GM21529 (cell line): ENCODE data around the gene RNMT.
"Not testable (repeated sequence)": the region's sequence is repeated elsewhere in the genome, so short reads cannot be mapped to it uniquely, and the experiment has no call there.

Experiments
- ATAC-seq: cut with Tn5 transposase; IDR thresholded peaks from one replicate; pipeline ENCODE4 v1.9.1; 2021; ENCODE audit not compliant: unreplicated experiment

The RNMT gene

DNA sequence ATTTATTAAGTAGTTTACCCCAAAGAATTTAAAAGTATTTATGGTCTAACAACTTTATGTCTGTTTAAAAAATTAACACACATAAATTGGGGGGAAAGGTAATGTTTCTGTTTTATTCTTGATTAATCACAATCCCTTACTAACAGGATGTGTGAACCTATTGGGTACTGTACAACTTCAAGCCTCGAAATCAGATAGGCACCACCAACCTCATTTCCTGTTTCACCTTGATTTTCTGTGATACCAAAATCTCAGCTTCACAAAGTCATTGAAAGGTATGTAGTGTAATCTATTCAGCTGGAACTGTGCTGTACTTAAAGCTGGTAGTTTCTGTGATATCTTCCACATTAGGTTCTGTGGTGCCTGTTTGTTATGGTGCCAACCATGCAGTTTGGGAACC is 4.0 kb downstream of the RNMT start:
- no peak for ATAC-seq

DNA sequence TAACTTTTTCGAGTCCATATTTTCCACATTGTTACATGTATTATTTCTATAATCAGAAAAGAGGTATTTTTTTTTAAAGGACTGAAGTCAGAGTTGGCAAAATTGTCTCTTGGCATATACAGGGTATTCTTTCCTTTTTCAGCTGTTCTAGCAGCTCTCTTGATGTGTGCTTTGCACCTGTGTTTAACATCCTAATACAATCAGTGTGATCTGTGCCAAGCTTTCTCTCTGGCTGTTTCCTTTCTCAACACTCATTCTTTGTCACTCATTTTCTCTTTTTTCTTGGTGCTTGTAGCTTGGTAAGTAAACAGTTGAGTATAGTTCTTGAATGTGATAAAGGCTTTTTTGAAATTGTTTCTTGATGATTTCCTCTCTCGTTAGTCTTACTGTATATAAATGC is 9.2 kb downstream of the RNMT start:
- ATAC-seq, result no peak

DNA sequence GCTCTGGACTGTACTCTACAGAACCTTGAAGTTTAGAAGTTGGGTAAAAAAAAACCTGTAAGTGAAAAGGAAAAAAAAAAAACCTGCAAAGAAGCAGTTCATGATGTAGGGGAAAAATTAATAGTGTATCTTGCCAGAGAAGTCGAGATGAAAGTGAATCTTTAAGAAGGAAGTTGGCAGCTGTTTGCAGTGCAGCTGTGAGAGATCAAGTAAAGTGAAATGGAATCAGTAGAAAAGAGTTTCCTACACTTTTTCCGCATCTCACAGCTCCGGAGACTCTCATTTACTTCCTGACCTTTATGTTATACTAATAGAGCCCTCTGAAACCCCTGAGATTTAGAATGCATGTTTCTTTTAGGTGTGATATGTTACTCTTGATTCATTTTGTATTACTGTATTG is 19.2 kb downstream of the RNMT start:
- no peak for ATAC-seq

DNA sequence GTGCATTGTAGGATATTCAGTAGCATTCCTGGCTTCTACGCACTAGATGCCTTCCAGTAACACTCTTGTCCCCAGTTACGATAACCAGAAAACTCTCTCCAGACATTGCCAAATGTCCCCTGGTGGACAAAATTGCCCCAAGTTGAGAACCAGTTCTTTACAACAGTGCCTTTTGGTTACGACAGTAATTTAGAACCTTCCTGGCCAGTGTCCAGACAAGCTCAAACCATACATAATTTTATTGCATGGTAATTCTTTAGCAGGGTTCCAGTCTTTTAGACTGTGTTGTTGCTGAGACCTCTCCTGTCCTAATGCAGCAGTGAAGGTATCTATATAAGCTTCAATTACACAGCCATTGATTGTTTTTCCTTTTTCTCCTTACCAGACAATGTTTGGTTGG is 20.2 kb downstream of the RNMT start:
- ATAC-seq, result no peak

DNA sequence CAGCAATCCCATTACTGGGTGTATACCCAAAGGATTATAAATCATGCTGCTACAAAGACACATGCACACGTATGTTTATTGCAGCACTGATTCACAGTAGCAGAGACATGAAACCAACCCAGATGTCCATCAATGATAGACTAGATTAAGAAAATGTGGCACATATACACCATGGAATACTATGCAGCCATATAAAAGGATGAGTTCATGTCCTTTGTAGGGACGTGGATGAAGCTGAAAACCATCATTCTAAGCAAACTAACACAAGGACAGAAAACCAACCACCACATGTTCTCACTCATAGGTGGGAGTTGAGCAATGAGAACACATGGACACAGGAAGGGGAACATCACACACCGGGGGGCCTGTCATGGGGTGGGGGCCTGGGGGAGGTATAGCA is 25.1 kb downstream of the RNMT start:
- not testable (repeated sequence) for ATAC-seq

GRCh38 chr18:13756261-13756660 is 29.8 kb downstream of the RNMT start:
- no peak for ATAC-seq

DNA sequence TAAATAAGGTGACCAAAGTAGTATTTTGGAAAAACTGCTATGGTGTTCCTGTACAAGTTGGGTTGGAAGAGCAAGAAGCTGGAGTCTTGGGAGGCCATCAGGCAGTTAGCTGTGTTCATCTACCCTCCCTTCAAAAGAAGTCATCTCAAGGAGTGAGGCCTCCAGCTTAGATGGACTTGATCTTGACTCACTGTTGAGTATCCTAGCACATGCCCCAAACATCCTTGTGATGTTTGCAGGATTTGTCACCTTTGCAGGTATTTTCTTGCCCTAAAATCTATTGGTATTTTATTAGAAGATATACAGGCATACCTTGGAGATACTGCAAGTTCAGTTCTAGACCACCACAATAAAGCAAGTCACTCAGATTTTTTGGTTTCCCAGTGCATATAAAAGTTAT is 30.2 kb downstream of the RNMT start:
- no peak for ATAC-seq

- no peak for ATAC-seq
These were observed 32.1 kb downstream of the RNMT start for GRCh38 chr18:13758622-13759021.

- no peak for ATAC-seq
These were observed 33.6 kb downstream of the RNMT start for GRCh38 chr18:13760047-13760446.

- ATAC-seq, result no peak
These were observed 36.4 kb downstream of the RNMT start for GRCh38 chr18:13762690-13763439.

GRCh38 chr18:13775058-13775457 is 48.6 kb downstream of the RNMT start:
- no peak for ATAC-seq

GRCh38 chr18:13791181-13791580 is 64.7 kb downstream of the RNMT start:
- no peak for ATAC-seq

DNA sequence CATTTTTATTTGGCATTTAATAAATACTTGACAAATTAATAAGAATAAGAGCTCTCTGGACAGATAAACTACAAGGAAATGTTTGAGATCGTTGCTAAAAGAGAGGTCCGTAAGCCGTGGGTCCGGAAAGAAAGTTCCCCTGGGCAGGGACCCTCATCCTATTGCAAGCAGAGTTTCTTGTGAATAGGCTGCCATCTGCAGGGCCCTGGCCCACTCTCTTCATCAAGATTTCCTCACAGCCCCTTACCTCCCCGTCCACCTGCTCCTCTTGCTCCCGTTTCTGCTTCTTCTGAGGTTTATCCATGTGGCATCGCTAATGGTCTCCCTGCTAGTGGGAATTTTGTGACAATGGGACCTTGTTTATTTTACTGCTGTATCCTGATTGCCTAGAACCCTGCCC is 67.3 kb downstream of the RNMT start:
- no peak for ATAC-seq

- no peak for ATAC-seq
These were observed 70.0 kb downstream of the RNMT start for GRCh38 chr18:13796515-13796914.

GRCh38 chr18:13797157-13797611 is 70.7 kb downstream of the RNMT start:
- ATAC-seq, result no peak

- no peak for ATAC-seq
These were observed 72.9 kb downstream of the RNMT start for GRCh38 chr18:13799396-13799795.

DNA sequence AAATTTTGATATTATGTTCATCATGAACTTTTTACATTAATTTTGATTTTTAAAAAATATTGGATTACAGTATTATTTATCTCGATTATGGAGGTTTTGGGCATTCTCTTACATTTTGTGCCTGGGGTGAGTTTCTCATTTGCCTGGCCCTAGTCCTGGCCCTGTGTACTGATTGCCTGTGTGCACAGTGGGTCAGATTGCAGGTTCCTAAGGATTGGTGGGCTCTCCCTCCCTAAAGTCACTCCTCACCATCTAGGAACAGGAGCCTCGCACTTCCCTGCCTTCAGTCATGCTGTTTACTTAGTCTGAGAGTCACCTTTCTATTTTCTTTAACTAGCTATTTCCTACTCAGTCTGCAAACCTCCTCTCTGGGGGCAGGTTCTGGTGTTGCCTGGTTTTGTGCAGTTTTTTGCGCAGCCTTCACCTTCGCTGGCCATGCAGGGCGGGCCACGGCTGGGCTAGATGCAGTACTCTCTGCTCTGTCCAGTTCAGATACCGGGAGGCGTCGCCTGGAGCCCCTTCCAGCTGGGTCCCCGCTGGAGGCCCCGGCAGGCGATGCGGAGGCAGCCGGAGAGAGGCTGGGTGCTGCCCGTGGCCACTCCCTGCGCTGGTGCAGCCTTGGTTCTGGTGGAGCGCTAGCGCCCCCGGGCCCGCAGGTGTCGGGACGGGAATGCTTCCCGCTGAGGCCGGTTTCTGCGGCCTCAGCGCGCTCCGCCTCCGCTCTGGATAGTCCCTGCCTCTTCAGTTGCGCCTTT is 74.2 kb downstream of the RNMT start:
- ATAC-seq, result peak; percentile 66

DNA sequence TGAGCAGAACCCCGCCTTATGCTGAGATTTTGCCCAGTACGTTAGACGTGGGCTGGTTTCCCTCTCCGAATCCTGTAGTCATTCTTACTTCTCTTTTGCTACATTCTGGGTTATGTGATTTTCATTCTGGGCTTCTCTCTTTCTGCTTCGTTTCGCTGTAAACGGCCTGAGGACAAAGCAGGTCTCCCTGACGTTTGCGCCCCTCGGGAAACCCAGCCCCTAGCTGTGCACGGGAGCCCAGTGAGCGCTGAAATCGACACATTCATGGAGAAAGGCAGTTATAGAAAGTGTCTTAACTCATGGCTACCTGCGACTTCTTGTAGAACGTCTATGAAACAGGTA is 74.8 kb downstream of the RNMT start:
- no peak for ATAC-seq

DNA sequence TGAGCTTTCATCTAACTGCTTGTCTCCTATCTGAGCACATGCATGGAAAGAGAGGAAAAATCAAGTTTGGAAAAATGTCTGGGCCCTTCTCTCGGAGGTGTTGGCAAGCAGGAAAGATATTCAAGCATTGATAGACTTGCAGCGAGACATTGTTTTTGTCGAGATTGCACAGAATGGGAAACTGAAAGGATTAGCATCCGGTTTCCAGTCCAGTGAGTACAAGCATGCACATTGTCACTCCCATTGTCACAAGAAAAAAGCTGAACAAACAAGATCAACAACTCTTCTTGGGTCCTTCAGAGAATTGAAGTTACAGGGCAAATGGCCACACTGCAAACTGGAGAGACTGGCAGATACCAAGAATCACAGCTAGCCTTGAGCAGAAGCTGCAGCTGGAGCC is 77.8 kb downstream of the RNMT start:
- ATAC-seq, result peak; percentile 56

DNA sequence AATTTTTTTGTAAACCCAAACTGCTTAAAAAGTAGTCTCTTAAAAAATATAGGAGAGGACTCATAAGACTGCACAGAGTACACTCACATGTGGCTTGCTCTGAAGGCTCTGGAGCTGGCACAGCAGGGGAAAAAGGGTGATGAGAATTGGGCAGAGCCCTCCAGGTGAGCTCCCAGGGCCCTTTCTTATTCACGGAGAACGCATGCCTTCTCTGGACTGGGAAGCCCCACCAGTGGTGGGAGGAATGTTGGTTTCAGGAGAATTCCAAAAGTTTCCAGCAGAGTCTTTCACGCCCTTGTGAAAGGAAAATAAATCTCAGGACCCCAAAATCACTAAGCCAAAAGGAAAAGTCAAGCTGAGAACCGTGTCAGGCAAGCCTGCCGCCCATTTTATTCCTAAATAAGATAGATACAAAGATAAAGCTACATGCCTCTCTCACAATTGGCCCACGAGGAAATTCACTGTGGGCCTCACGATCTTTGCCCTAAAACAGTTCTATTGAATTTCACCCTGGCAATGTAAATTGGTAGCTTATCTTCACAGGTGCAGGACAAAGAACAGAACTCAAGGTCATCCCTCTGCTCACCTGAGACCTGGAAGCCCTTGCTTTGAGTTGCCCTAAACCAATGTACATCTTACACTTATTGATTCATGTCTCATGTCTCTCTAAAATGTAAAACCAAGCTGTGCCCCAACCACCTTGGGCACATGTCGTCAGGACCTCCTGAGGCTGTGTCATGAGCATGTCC is 82.0 kb downstream of the RNMT start:
- no peak for ATAC-seq

GRCh38 chr18:13809043-13809430 is 82.6 kb downstream of the RNMT start:
- ATAC-seq, result no peak
